Caco-2 (cell line): Measurements from ENCODE around the gene CRISP3. TPM values are rescaled to one million over a fixed set of nuclear protein-coding genes. Genes with fewer than 3 reads are reported as not detected.

Experiments
- BruUV-seq: library from RNA; stranded (reverse); fragments of 400-500 nt; replicated peaks from 2 replicates; lab custom pipeline; 2021; lab: Mats Ljungman, UMichigan
- CTCF ChIA-PET: fragments of 300-600 bp; sonication (Branson Sonifier 250); formaldehyde crosslinking; loops from one replicate; lab custom pipeline; 2022; ENCODE audit warnings: antibody characterized with exemption; lab: Charles Lee
- POLR2A ChIA-PET: fragments of 300-600 bp; sonication (Branson Sonifier 250); formaldehyde crosslinking; loops from one replicate; lab custom pipeline; 2022; ENCODE audit warnings: antibody characterized with exemption; lab: Charles Lee
- DNase-seq, 2 experiments: peaks; one replicate each; pipeline versions ENCODE4 v3.0.0 to v3.0.0-alpha.2; 2020 to 2022
- H3K27me3 ChIP-seq: replicated peaks from 2 replicates; pipeline ENCODE4 v1.6.0; 2011; ENCODE audit warnings: low read length; ENCODE audit not compliant: control insufficient read depth, insufficient read depth
- H3K36me3 ChIP-seq: 2 replicates; pipeline ENCODE4 v1.5.1; 2011; ENCODE audit warnings: low read length; ENCODE audit not compliant: control insufficient read depth, insufficient read depth
- H3K4me1 ChIP-seq: fragments of 250-450 bp; sonication (Bioruptor Pico); 2 replicates; pipeline ENCODE4 v1.5.1; 2020; ENCODE audit warnings: mild to moderate bottlenecking
- H3K4me3 ChIP-seq: 2 replicates; pipeline ENCODE4 v1.5.1; 2011; ENCODE audit warnings: low read depth, mild to moderate bottlenecking, control low read depth, low read length
- H3K9me3 ChIP-seq: fragments of 250-450 bp; sonication (Bioruptor Pico); 2 replicates; pipeline ENCODE4 v1.5.1; 2020; ENCODE audit warnings: mild to moderate bottlenecking, moderate library complexity
- H3K27ac Mint-ChIP-seq: one replicate; pipeline ENCODE4 v1.8.0; 2022; ENCODE audit warnings: mixed read lengths; ENCODE audit not compliant: unreplicated experiment
- H3K27me3 Mint-ChIP-seq: one replicate; pipeline ENCODE4 v1.8.0; 2022; ENCODE audit warnings: mixed read lengths; ENCODE audit not compliant: insufficient read depth, unreplicated experiment
- H3K36me3 Mint-ChIP-seq: one replicate; pipeline ENCODE4 v1.8.0; 2022; ENCODE audit warnings: mild to moderate bottlenecking, mixed read lengths; ENCODE audit not compliant: insufficient read depth, unreplicated experiment
- H3K4me1 Mint-ChIP-seq: one replicate; pipeline ENCODE4 v1.8.0; 2022; ENCODE audit warnings: low read depth, mixed read lengths; ENCODE audit not compliant: unreplicated experiment
- H3K4me3 Mint-ChIP-seq: one replicate; pipeline ENCODE4 v1.8.0; 2022; ENCODE audit warnings: mild to moderate bottlenecking, moderate library complexity, mixed read lengths; ENCODE audit not compliant: unreplicated experiment
- H3K9me3 Mint-ChIP-seq: one replicate; pipeline ENCODE4 v1.8.0; 2022; ENCODE audit warnings: mixed read lengths; ENCODE audit not compliant: unreplicated experiment
- intact Hi-C: fragments of 100-400 bp; cut with micrococcal nuclease; formaldehyde crosslinking; loops from one replicate; pipeline ENCODE4 v1.10.0; 2022; ENCODE audit not compliant: unreplicated experiment
- total RNA-seq: library from RNA; stranded (reverse); gene quantifications from 2 replicates; pipeline ENCODE4 v1.2.3, GENCODE V29; 2022
- TF ChIP-seq, protein P1 (sequence below), 2 experiments: fragments of 200-600 bp in 1 of 2; IDR thresholded peaks; 1 replicate in 1 of 2; 2 replicates in 1 of 2; pipeline versions ENCODE4 v1.5.1 to v1.8.0; 2011 to 2022; ENCODE audit warnings: antibody characterized with exemption in 1 of 2, control low read depth in 1 of 2, inconsistent platforms in 1 of 2, low read depth in 1 of 2, low read length in 1 of 2, mild to moderate bottlenecking in 1 of 2, moderate library complexity in 1 of 2; ENCODE audit not compliant: insufficient read depth in 1 of 2, severe bottlenecking in 1 of 2, unreplicated experiment in 1 of 2

Gene CRISP3
- total RNA-seq, 1 experiment from 2014 or later, result not detected

GRCh38 chr6:49776444-49776843, 32.3 kb upstream of the CRISP3 start:
- ChIA-PET POLR2A (no interaction called here), CTCF (no interaction called here)
- no peaks in the 10 kb centered on the region for H3K36me3 ChIP-seq
- no peak overlapping the region for H3K4me3 ChIP-seq
- no peak overlapping the region for H3K27ac Mint-ChIP-seq
- peaks cover 8% of the 10 kb centered on the region for H3K4me1 Mint-ChIP-seq
- BruUV-seq, result no TSS peak
- H3K4me1 ChIP-seq, result peaks cover 8% of the 10 kb centered on the region; the same call in 1 of the 2 replicates
- peaks cover 7% of the 10 kb centered on the region for H3K9me3 Mint-ChIP-seq
- intact Hi-C loops, result no loop called here
- H3K27me3 Mint-ChIP-seq, result no peaks in the 10 kb centered on the region
- TF ChIP-seq, protein P1, sequence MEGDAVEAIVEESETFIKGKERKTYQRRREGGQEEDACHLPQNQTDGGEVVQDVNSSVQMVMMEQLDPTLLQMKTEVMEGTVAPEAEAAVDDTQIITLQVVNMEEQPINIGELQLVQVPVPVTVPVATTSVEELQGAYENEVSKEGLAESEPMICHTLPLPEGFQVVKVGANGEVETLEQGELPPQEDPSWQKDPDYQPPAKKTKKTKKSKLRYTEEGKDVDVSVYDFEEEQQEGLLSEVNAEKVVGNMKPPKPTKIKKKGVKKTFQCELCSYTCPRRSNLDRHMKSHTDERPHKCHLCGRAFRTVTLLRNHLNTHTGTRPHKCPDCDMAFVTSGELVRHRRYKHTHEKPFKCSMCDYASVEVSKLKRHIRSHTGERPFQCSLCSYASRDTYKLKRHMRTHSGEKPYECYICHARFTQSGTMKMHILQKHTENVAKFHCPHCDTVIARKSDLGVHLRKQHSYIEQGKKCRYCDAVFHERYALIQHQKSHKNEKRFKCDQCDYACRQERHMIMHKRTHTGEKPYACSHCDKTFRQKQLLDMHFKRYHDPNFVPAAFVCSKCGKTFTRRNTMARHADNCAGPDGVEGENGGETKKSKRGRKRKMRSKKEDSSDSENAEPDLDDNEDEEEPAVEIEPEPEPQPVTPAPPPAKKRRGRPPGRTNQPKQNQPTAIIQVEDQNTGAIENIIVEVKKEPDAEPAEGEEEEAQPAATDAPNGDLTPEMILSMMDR (IDR thresholded peaks at IDR 0.05; ENCODE audit: insufficient read depth in 1 of 2, low read depth in 1 of 2, low read length in 1 of 2, severe bottlenecking in 1 of 2, unreplicated experiment in 1 of 2), result no peak
- no peaks in the 10 kb centered on the region for H3K27me3 ChIP-seq
- no peak for DNase-seq
- H3K4me3 Mint-ChIP-seq, result no peak overlapping the region
- H3K9me3 ChIP-seq, result peaks cover 8% of the 10 kb centered on the region; the same call in 1 of the 2 replicates
- H3K36me3 Mint-ChIP-seq, result no peaks in the 10 kb centered on the region

- Histone ChIP-seq H3K4me1 (peaks cover 8% of the 10 kb centered on the region; the same call in 1 of the 2 replicates), H3K27me3 (no peaks in the 10 kb centered on the region), H3K9me3 (peaks cover 8% of the 10 kb centered on the region; the same call in 1 of the 2 replicates), H3K36me3 (no peaks in the 10 kb centered on the region), H3K4me3 (no peak overlapping the region)
- no TSS peak for BruUV-seq
- ChIA-PET CTCF (no interaction called here), POLR2A (no interaction called here)
- Mint-ChIP-seq H3K27ac (no peak overlapping the region), H3K36me3 (peaks cover 5% of the 10 kb centered on the region), H3K4me1 (peaks cover 8% of the 10 kb centered on the region), H3K27me3 (no peaks in the 10 kb centered on the region), H3K9me3 (peaks cover 13% of the 10 kb centered on the region), H3K4me3 (no peak overlapping the region)
- no peak for DNase-seq
- intact Hi-C loops, result no loop called here
- TF ChIP-seq, protein P1 (IDR thresholded peaks at IDR 0.05; ENCODE audit: insufficient read depth in 1 of 2, low read depth in 1 of 2, low read length in 1 of 2, severe bottlenecking in 1 of 2, unreplicated experiment in 1 of 2), result no peak
Measured at GRCh38 chr6:49775043-49775442, 30.9 kb upstream of the CRISP3 start.

DNA sequence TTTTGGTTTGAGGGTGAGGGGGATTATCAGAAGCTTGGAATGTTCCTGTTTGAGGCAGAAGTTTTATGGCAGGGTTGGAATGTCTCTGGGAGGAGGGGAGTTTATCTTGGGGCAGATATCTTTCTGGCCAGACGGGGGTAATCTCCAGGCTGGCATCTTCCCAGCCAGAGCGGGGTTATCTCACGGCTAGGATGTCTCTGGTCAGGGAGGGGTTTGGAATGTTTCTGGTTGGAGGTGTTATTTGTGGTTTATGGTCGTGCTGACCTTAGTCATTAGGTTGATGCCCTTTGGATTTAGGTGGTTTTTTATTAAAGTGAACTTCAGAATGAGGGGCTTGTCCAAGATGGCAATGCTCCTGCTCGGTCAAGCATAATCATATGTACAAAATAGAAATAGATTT, 28.1 kb upstream of the CRISP3 start:
- intact Hi-C loops, result no loop called here
- TF ChIP-seq, protein P1 (IDR thresholded peaks at IDR 0.05; ENCODE audit: insufficient read depth in 1 of 2, low read depth in 1 of 2, low read length in 1 of 2, severe bottlenecking in 1 of 2, unreplicated experiment in 1 of 2), result no peak
- Histone ChIP-seq H3K9me3 (peaks cover 8% of the 10 kb centered on the region; the same call in 1 of the 2 replicates), H3K4me1 (peaks cover 11% of the 10 kb centered on the region; the same call in 1 of the 2 replicates), H3K27me3 (no peaks in the 10 kb centered on the region), H3K4me3 (no peak overlapping the region), H3K36me3 (no peaks in the 10 kb centered on the region)
- peaks cover 6% of the 10 kb centered on the region for H3K36me3 Mint-ChIP-seq
- BruUV-seq, result no TSS peak
- peak overlapping the region; percentile 42 for H3K27ac Mint-ChIP-seq
- POLR2A ChIA-PET, result no interaction called here
- DNase-seq, result peak; percentile 32 to 71
- H3K9me3 Mint-ChIP-seq, result peaks cover 15% of the 10 kb centered on the region
- H3K27me3 Mint-ChIP-seq, result no peaks in the 10 kb centered on the region
- H3K4me1 Mint-ChIP-seq, result peaks cover 8% of the 10 kb centered on the region
- CTCF ChIA-PET, result no interaction called here
- peak overlapping the region; percentile 31 for H3K4me3 Mint-ChIP-seq
